HFFc6 (cell line): Measurements from ENCODE around the gene SCARB1. TPM values are rescaled to one million over a fixed set of nuclear protein-coding genes. Genes with fewer than 3 reads are reported as not detected.
A peak's percentile ranks its signal among the peaks of the same experiment; 100 is the strongest.
"Not testable (repeated sequence)": the region's sequence is repeated elsewhere in the genome, so short reads cannot be mapped to it uniquely, and the experiment has no call there.

Experiments
- DNase-seq: peaks from one replicate; pipeline ENCODE4 v3.0.0-alpha.2; 2018
- H3K27ac Mint-ChIP-seq: 2 replicates; pipeline ENCODE4 v1.8.0; 2020; ENCODE audit warnings: mild to moderate bottlenecking, mixed read lengths
- H3K27me3 Mint-ChIP-seq: 2 replicates; pipeline ENCODE4 v1.8.0; 2021; ENCODE audit warnings: mild to moderate bottlenecking, moderate library complexity, mixed read lengths; ENCODE audit not compliant: insufficient read depth
- H3K36me3 Mint-ChIP-seq: 2 replicates; pipeline ENCODE4 v1.8.0; 2021; ENCODE audit warnings: low read depth, mixed read lengths
- H3K4me1 Mint-ChIP-seq: 2 replicates; pipeline ENCODE4 v1.8.0; 2020; ENCODE audit warnings: low read depth, mixed read lengths
- H3K4me3 Mint-ChIP-seq: 2 replicates; pipeline ENCODE4 v1.8.0; 2020; ENCODE audit warnings: mild to moderate bottlenecking, moderate library complexity, mixed read lengths
- H3K9me3 Mint-ChIP-seq: 2 replicates; pipeline ENCODE4 v1.8.0; 2020; ENCODE audit warnings: mild to moderate bottlenecking, mixed read lengths
- CTCF ChIP-seq: fragments of 200-600 bp; sonication (generic); IDR thresholded peaks from 2 replicates; pipeline ENCODE4 v1.5.0; 2021; ENCODE audit warnings: antibody characterized with exemption, mild to moderate bottlenecking
- total RNA-seq, 6 experiments: library from RNA; stranded (reverse); fragmentation: NEBNext Ultra II Directional; extraction: Animal tissue kit (Norgen Biotek cat#: 25700); gene quantifications; 2 replicates in 1 of 6; 3 replicates in 5 of 6; pipeline ENCODE4 v1.2.3, GENCODE V29; 2021

The SCARB1 gene
- total RNA-seq, 6 experiments from 2014 or later: 34.8 to 46.3 (median 36.8) TPM

- H3K4me3 Mint-ChIP-seq: peak overlapping the region; percentile 26
- peak; percentile 91 for DNase-seq
- H3K36me3 Mint-ChIP-seq: peaks cover 14% of the 10 kb centered on the region
- peaks cover 50% of the 10 kb centered on the region for H3K4me1 Mint-ChIP-seq
- peaks cover 7% of the 10 kb centered on the region; the same call in 1 of the 2 replicates for H3K9me3 Mint-ChIP-seq
- H3K27ac Mint-ChIP-seq: peak overlapping the region; percentile 21
- H3K27me3 Mint-ChIP-seq: peaks cover 32% of the 10 kb centered on the region
- TF ChIP-seq CTCF: peak; percentile 98
These were observed 43.1 kb upstream of the SCARB1 start for GRCh38 chr12:124906606-124907261.

- H3K36me3 Mint-ChIP-seq: no peaks in the 10 kb centered on the region
- H3K4me3 Mint-ChIP-seq: peak overlapping the region; percentile 80
- peaks cover 11% of the 10 kb centered on the region for H3K27me3 Mint-ChIP-seq
- peaks cover 46% of the 10 kb centered on the region for H3K4me1 Mint-ChIP-seq
- TF ChIP-seq CTCF: no peak
- peak; percentile 95 for DNase-seq
- no peaks in the 10 kb centered on the region; the same call in 1 of the 2 replicates for H3K9me3 Mint-ChIP-seq
- peak overlapping the region; percentile 90 for H3K27ac Mint-ChIP-seq
These were observed 40.8 kb upstream of the SCARB1 start for GRCh38 chr12:124904306-124905098.

- no peak overlapping the region for H3K4me3 Mint-ChIP-seq
- no peak overlapping the region for H3K27ac Mint-ChIP-seq
- H3K9me3 Mint-ChIP-seq: no peaks in the 10 kb centered on the region
- H3K27me3 Mint-ChIP-seq: no peaks in the 10 kb centered on the region; the same call in 1 of the 2 replicates
- H3K36me3 Mint-ChIP-seq: no peaks in the 10 kb centered on the region
- DNase-seq: no peak
- no peak for TF ChIP-seq CTCF
- H3K4me1 Mint-ChIP-seq: peaks cover 60% of the 10 kb centered on the region
These were observed 39.3 kb upstream of the SCARB1 start for GRCh38 chr12:124902916-124903315.

- H3K9me3 Mint-ChIP-seq: no peaks in the 10 kb centered on the region
- no peak overlapping the region; the same call in 1 of the 2 replicates for H3K4me3 Mint-ChIP-seq
- peak; percentile 34 for DNase-seq
- no peak overlapping the region for H3K27ac Mint-ChIP-seq
- no peaks in the 10 kb centered on the region; the same call in 1 of the 2 replicates for H3K27me3 Mint-ChIP-seq
- no peaks in the 10 kb centered on the region; the same call in 1 of the 2 replicates for H3K36me3 Mint-ChIP-seq
- H3K4me1 Mint-ChIP-seq: peaks cover 60% of the 10 kb centered on the region
- no peak for TF ChIP-seq CTCF
These were observed 37.3 kb upstream of the SCARB1 start for GRCh38 chr12:124901003-124901402.

GRCh38 chr12:124900345-124900795, 36.7 kb upstream of the SCARB1 start:
- H3K27ac Mint-ChIP-seq, H3K36me3 Mint-ChIP-seq, DNase-seq, H3K4me3 Mint-ChIP-seq, H3K27me3 Mint-ChIP-seq, H3K9me3 Mint-ChIP-seq: not testable (repeated sequence)
- H3K4me1 Mint-ChIP-seq: peaks cover 58% of the 10 kb centered on the region

GRCh38 chr12:124898923-124899294, 35.2 kb upstream of the SCARB1 start:
- TF ChIP-seq CTCF: no peak
- peak overlapping the region; percentile 77 for H3K4me3 Mint-ChIP-seq
- no peaks in the 10 kb centered on the region for H3K9me3 Mint-ChIP-seq
- DNase-seq: no peak
- peak overlapping the region; percentile 55 for H3K27ac Mint-ChIP-seq
- peaks cover 5% of the 10 kb centered on the region; the same call in 1 of the 2 replicates for H3K36me3 Mint-ChIP-seq
- H3K4me1 Mint-ChIP-seq: peaks cover 54% of the 10 kb centered on the region
- H3K27me3 Mint-ChIP-seq: no peaks in the 10 kb centered on the region; the same call in 1 of the 2 replicates
